GM21390 (cell line): ENCODE results near the gene TBC1D1.
A peak's percentile ranks its signal among the peaks of the same experiment; 100 is the strongest.

Experiments
- ATAC-seq: cut with Tn5 transposase; IDR thresholded peaks from one replicate; pipeline ENCODE4 v1.9.1; 2021; ENCODE audit not compliant: unreplicated experiment

The TBC1D1 gene

DNA sequence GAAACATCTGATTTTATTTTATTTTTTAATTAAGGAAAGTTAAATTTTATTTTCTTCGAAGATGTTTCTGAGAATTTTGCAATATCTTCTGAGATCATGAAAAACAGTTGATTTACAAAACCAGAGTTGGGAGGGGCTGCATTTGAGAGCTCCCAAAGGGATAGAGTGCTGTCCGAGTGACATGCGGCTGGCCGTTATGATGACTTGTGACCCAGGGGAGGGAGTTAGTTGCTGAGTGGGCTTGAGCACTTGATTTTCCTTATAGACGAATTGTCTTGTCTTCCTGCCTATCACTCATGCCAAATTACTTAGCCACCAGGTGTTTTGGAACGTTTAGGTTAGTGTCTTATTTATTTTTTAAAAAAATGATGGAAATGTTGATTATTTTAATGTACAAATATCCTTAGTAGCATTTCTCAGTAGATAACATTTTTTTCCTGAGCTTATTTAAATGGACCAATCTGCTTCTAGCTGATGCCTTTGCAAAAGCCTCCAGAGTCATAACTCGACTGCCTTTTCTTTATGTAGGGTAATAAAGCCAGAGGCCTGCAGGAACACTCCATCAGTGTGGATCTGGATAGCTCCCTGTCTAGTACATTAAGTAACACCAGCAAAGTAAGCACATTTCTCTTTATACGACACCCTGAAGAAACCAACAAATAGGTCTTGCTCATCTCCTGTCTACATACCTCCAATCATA lies 154.6 kb downstream of the TBC1D1 start:
- no peak for ATAC-seq

DNA sequence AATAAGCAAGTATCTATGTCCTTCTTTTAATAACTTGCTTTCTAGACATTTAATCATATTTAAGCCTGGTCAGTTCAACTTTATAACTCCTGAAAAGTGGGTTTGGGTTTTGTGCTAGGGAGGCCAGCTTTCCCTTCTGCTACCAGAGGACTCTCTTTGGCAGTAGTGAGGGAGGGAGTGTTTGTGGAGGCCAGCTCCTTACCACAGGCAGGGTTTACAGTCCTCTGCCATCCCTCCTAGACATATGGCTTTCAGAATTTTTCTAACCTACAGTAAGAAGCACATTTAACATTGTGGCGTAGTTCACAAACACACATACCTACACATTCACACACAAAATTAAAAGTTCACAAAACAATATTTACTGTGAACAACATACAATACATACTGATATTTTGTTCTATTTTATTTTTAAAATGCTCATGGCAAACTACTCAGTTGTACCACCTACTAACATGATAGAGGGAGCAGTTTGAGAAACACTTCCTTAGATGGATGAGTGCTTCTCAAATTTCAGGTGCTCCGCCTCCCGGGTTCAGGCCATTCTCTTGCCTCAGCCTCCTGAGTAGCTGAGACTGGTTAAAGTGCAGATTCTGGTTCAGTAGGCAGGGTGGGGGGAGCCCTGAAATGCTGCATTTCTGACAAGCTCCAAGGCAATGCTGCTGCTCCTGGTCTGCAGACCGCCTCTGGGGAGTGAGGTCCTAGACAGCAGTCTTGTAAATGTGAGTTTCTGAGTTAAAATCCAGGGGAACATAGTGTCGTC lies 156.0 kb downstream of the TBC1D1 start:
- ATAC-seq, result no peak

DNA sequence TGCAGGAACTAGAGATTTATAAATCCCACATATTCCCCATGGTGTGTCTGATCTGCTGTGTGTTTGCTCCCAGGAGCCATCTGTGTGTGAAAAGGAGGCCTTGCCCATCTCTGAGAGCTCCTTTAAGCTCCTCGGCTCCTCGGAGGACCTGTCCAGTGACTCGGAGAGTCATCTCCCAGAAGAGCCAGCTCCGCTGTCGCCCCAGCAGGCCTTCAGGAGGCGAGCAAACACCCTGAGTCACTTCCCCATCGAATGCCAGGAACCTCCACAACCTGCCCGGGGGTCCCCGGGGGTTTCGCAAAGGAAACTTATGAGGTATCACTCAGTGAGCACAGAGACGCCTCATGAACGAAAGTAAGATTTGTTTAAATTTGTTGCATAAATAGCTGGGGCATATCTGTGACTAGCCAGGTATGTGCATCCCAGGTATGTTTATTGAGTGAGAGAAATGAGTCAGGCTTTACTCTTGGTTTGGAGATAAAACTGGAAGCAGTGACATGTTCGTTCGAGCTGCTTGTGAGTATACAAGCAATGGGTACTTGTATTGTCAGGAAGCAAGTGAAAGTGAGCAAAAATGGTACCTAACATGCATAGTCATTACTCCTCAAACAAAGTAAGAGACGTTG lies 158.8 kb downstream of the TBC1D1 start:
- no peak for ATAC-seq

DNA sequence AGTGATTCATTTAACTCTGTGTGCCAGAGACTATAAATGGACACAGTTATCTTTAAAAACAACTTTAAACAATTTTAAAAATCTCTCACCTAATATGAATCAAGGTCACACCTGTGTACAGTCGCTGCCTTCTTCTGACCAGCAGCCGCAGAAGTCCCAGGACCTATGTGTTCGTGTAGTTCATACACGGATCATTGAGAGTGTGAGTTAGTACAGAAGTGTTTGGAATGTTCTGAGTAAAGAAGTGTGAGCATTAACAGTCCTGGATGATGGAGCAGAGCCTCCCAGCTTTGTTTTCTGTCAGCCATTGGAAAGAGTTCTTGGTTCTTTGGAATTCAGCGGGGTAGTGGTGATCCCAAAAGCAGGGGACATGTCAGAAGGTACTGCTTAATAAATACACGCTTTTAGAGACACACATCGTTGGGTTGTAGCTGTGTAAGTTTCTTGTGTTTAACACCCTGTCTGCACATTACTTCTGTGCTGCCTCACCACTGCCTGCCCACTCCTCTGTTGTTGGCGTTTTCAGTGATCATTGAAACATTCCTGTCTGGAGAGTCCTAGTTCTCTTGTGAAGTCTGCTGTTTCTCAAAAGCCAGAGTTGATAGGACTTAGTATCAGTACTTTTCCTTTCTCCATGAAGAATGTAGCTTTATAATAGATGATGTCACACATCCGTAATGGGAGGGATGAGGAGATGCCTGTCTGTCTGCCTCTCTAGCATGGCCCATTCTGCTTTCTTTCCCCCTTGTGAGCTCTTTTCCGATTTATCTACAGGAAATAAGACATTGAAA lies 159.9 kb downstream of the TBC1D1 start:
- ATAC-seq, result no peak

DNA sequence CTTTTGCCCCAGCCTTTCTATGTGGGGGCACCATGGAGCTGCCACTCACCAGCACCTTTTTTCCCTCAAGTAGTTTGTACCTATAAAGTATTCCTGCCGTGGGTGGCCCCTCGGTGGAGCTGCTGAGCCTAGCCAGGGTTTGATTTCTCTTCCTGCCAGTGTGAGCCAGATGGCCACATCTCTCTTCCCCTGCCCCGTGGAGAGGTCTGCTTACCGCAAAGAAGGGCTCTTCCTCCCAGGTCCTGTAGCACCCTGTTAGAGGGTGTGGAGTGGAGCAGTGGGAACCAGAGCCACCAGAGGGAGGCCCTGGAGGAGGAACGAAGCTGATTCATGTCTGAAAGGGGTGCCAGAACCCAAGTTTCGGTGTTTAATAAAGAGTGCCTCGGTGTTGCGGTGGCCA lies 164.7 kb downstream of the TBC1D1 start:
- ATAC-seq, result no peak

DNA sequence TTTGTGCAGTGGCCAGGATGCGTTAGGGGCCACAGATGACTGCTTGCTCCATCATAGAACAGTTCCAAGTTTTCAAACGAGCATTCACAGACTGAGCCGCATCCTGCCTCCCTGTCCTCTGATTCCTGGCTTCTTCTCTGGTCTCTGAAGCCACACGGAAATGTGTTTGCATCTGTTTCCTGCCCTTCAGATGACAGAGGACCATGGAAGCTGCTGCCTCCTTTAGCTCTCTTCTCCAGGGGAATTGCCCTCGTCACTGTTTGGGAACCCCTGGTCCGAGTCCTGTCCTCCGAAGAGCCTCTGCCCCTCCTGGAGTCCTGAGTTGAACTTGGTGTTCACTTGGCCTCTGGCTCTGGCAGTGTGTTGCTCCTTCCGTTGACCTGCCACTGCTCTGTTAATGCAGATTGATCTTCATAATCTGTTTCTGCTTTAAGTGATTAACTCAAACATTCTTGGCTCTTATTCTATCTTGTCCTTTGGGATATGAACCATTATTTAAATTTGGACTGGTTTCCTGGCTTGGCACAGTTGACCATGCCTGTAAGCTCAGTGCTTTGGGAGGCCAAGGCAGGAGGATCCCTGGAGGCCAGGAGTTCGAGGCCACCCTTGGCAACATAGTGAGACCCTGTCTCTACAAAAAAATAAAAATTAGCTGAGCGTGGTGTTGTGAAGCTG lies 165.3 kb downstream of the TBC1D1 start:
- no peak for ATAC-seq

DNA sequence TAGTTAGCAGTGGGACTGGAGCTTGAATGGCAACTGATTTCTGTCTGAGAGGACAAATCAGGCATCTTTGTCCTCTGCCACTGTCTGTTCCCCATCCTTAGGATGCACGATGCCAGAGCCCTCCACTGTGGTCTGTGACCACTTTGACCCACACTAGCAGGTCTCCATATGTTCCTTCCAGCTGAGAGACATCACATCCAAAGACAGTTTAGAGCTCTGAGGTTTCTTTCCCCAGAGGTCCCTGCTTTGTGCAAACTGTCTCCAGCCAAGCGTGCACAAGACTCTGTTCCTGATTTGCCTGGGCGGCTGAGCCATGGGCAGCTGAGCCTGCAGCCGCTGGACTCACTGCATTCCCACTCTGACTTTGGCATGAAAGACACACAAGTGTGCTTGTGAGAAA lies 167.3 kb downstream of the TBC1D1 start:
- no peak for ATAC-seq

DNA sequence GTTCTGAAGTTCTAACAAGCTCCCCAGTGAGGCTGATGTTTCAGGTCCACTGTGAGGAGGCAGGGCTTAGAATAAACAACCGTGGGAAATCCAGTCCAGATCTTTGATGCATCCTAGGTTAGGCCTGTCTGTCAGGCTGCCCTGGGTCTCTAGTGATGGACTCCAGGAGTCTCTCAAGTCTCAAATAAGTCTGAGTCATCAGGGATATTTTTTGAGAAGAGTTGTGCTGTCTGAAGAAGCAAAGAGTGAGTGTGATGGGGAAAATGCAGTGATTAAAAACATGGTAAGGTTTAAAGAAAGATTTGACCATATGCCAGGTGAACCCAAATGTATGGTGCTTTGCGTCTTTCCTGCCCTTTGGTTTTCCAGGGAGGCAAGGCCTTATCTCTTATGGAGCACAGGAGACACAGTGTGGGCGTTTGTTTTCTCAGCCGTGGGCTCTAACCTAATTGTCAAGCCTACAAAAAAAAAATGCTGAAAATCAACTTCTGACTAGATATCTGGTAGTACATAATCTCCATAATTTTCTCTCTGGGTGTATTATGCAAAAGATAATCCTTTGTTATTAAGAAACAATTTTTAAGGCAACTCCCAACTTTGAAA lies 170.0 kb downstream of the TBC1D1 start:
- no peak for ATAC-seq

DNA sequence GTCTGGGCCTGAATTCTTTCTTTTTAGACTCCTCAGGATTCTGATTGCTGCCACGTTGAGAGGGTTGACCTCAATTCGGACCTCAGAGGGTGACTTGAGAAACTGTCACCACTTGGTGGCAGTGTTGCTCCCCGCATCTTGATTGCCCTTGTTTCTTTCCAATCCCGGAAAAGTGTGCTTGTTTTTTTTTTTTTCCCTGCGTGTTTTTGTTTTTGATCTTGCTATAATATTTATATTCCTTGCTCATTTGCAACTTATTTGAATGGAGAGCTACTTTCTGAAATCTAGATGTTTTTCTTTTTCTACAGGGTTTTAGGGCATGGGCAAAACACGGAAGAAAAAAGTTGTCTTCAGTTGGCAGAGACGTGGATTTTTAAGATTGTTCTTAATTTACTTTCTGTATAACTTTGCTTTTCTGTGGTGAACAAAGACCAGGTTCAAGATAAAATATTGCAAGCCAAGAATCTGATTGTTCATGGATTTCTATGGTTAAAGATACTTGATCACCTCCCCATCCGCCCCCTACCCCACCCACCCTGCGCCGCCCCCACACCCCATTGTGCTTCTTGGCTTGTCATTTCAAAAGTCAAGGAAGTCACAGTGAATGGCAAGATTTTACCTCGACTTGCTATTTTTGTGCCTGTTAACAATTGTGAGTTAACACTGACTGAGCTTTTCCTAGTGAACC lies 171.3 kb downstream of the TBC1D1 start:
- peak; percentile 72 for ATAC-seq

DNA sequence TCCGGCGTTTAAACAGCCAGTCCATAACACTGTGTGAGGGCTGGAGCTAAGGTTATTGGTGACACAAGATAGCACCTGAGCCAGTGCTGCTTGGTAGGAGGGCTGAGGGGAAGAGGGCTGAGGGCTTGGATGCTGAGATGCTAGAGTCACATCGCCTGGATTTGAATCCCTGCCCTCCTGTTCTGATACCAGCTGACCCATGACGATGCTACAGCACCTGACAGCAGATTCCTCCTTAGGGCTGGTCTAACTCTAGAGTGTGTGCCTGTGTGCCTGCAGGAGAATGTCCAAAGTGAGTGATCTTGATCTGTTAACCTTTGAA lies 171.9 kb downstream of the TBC1D1 start:
- no peak for ATAC-seq

DNA sequence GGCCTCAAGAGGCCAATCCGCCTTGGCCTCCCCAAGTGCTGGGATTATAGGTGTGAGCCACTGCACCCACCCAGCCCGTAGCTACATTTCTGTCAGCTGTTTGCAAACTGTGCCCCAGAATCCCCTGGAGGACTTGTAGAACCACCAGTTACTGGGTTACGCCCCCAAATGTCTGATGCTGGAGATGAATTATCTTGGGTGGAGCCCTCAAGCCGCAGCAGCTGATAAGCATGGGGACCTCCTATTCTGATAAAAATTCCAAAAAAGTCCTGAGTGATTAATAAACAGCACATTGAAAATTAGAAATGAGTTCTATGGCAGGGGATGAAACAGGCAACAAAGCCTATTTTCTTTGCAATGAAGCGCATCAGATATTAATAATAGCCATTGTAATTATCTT lies 174.3 kb downstream of the TBC1D1 start:
- ATAC-seq, result no peak

DNA sequence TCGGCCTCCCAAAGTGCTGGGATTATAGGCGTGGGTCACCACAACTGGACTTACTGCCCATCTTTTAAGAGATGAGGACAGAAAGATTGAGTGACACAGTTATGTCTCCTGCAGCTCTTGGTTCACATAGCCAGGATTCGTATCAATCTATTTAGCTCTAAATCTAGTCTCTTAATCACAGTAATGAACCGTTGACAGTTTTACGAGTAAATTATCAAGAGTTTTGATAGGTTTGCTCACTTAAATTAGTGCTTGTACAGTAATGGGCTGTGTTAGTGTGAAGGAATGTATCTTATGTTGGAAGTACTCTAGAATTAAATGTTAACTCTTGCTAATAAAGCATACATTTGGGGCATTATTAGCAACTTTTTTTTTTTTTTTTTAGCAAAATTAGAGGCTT lies 175.0 kb downstream of the TBC1D1 start:
- ATAC-seq, result no peak

DNA sequence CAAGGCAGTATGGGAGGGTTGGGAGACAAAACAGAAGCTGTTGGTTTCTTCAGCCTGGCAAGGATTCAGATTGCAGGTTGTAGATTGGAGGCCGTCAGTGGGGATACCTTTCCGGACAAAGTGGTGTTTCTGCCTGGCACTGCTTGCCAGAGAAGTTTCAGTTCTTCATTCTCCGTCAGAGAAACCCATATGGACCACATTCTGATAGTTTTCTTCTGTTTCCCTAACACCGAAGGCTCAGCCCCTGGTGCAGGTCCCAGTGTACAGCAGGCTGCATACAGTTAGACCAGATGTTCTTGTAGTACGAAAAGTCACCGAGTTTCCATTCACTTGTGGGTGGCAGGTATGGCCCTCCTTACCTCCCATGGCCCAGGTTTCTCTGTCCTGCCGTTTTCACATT lies 176.6 kb downstream of the TBC1D1 start:
- no peak for ATAC-seq

DNA sequence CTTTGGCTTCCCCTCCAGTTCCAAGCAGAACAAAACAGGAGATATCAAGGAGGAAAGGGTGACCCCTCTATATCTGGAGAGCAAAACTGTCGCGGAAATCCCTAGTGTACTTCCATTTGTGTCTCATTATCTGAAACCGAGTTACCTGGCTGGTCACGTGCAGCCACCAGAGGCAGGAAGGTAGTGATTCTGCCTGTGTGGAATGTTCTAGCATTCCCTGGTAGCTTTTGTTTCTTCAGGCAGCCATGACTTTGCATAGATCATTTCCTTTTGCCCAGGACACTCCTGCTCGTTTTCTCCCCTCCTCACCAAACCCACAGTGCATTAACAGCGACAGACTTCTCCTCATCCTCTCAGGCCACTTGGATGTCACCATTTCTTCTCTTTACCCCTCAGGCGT lies 177.2 kb downstream of the TBC1D1 start:
- ATAC-seq, result no peak

DNA sequence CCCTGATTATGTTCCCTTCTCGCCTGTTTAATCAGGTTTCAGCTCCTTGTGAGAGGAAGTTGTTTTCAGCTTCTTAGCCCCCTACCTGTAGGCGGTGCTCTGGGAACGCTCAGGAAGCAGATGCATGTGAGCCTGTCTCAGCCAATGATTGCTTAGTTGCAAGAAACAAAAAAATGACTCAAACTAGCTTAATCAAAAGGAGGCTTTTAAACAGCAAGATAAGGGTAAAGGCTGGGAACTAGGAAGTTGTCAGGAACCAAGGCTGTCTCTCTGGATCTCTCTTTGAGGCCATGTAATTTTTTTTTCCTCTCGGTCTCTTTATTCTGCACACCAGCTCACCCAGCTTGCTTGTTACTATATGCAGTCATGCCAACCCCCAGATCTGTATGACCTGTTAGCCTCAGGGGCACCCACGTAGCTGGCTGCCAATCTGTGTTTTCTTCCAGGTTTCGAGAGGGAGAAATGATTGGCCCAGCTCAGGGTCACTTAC lies 178.4 kb downstream of the TBC1D1 start:
- ATAC-seq, result no peak

DNA sequence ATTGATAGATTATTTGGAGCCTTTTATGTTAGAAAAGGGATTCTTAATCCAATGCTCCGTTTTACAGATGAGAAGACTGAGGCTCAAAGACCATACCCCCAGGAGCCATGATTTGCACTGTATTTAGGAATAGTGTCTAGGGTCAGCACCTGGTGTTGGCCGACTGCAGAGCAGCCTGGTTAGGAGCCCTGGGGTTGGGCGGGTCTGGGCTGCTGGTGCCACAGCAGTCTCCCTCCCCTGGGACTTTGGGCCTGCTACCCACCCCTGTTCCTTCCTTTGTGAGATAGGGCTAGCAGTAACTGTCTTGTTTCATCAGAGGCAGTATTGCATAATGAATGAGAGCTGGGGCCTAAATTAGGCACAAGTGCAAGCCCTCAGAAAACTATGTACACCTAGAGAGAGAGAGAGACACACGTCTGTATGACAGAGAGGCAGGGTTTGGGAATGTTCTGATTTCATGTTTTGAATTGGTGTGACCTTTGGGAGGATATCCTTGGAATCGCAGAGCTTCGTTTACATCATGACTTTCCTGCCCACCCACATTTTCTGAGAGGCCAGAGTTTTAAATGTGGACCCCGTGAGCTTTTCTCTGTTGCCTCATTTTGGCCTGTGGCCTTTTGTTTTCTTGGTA lies 181.0 kb downstream of the TBC1D1 start:
- no peak for ATAC-seq

DNA sequence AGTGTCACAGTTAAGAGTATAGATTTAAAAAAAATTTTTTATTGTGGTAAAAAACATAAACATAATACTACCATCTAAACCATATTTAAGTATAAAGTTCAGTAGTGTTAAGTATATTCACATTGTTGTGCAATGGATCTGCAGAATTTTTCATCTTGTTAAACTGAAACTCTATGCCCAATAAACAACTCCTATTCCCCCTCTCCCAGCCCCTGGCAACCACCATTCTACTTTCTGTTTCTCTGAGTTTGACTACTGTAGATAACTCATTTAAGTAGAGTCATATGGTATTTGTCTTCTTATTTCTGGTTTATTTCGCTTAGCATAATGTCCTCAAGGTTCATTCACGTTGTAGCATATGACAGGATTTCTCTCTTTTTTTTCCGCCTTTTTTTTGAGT lies 181.7 kb downstream of the TBC1D1 start:
- ATAC-seq, result no peak

DNA sequence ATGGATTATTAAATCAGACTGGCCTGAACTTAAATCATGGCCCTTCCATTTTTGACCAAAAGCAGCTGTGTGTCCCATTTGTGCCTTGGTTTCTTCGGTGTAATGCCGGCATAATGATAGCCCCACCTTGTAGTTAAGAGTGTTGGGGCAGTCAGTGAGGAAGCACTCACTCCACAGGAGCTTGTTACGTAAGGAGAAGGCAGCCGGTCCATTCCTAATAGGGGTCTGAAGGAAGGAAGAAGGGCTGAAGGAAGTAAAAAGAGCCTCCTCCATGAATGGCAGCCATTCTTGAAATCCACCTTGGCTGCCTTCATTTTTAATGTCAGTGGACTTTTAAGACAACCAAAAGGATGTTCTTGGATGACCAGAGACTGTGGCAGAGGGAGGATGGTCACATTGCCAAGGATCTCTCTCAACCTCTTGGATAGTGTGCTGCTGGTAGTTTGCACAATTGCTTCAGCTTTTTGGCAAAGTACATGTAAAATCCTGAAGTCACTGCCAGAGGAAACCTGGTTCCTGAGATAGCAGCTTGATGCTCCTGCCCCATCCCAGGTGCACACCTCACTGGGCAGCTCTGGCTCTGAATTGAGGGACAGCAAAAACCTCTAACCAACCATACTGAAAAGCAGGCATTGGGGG lies 182.8 kb downstream of the TBC1D1 start:
- no peak for ATAC-seq
